ENCODE data around the gene CACNA1C. TPM values are rescaled to one million over a fixed set of nuclear protein-coding genes. Genes with fewer than 3 reads are reported as not detected.

The CACNA1C gene
- total RNA-seq, 6 donors from 2014 or later: 5.2 to 45.1 (median 8.8) TPM

DNA sequence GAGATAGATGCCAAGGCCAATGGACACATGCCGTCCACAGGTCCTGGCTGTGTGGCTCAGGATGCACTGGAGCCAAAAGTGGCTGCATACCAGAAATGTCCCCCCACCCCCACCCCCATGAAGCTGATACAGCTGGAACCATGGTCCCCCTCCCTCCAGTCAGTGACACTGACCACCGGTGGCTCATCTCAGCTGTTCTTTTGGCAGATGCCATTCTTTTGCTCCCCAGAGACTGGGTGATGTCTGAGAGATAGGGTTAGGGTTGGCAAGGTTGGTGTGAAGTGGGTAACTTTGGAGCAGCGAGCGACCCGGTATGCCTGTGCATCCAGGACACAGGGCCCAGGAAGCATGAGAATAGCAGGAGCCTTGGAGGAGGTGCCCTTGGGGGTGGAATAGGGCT is 285.6 kb downstream of the CACNA1C start:
- ATAC-seq (ENCODE audit: low FRiP score in 2 of 2) (no peak), DNase-seq (no peak)
- Histone ChIP-seq H3K36me3 (no peaks in the 10 kb centered on the region), H3K27ac (no peak overlapping the region), H3K4me3 (no peak overlapping the region), H3K4me1 (peaks cover 8 to 21% (median 10%) of the 10 kb centered on the region in 4 donors), H3K9me3 (no peaks in the 10 kb centered on the region), H3K27me3 (no peaks in the 10 kb centered on the region)
- WGBS, 2 donors: 88 to 92% methylated on average over 4 to 5 of the region's 5 CpGs
- TF ChIP-seq CTCF (IDR thresholded peaks at IDR 0.05) (no peak), EP300 (IDR thresholded peaks at IDR 0.05) (no peak), POLR2AphosphoS5 (IDR thresholded peaks at IDR 0.05) (no peak), POLR2A (IDR thresholded peaks at IDR 0.05) (no peak)

- no peaks in the 10 kb centered on the region for H3K36me3 ChIP-seq
- no peak overlapping the region for H3K27ac ChIP-seq
- ATAC-seq (ENCODE audit: low FRiP score in 2 of 2) (no peak), DNase-seq (no peak)
- no peaks in the 10 kb centered on the region for H3K27me3 ChIP-seq
- no peak overlapping the region for H3K4me3 ChIP-seq
- 83 to 87% methylated on average over 5 of the region's 5 CpGs for WGBS, 2 donors
- peaks cover 8 to 21% (median 10%) of the 10 kb centered on the region in 4 donors for H3K4me1 ChIP-seq
- no peaks in the 10 kb centered on the region for H3K9me3 ChIP-seq
- no peak for TF ChIP-seq EP300 (IDR thresholded peaks at IDR 0.05)
- no peak for TF ChIP-seq POLR2A (IDR thresholded peaks at IDR 0.05)
- no peak for TF ChIP-seq CTCF (IDR thresholded peaks at IDR 0.05)
Observed at GRCh38 chr12:2338991-2339431, 286.2 kb downstream of the CACNA1C start.

DNA sequence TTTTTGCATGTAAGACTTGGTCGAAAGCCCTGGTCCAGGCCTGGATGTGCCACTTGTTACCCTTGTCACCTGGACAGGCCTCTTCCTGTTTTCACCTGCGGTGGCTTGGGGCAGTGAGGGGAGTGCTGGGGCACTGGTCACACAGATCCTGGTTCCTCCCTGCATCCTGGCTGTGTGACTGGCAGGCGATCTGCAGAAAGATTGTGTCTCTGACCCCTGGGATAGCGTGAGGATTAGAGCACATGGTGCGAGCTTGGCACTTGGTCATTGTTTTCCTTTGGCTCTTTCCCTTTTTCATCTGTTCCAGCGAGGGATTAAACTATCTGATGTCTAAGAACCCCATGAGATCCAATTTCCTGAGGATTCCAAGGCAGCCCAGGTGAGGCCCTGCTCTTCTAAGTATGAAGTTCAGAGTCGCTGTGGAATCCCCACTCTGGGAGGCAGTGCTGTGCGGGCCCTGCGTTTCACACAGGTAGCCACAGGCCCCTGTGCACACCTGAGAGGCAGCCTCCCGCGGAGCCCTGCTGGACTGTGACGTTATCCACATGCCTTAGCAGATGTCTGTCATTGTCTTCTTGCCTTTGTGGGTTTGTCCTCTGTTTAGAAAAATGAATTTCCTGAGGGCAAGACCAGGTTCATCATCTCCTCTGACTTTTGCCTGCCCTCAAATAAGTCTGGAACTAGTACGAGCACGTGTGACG is 288.4 kb downstream of the CACNA1C start:
- no peaks in the 10 kb centered on the region for H3K27me3 ChIP-seq
- DNase-seq (no peak), ATAC-seq (ENCODE audit: low FRiP score in 2 of 2) (no peak)
- H3K27ac ChIP-seq: peak overlapping the region in 2 of 4 donors; percentile 2 to 54
- H3K4me3 ChIP-seq: no peak overlapping the region
- peaks cover 11 to 17% (median 16%) of the 10 kb centered on the region in 4 donors for H3K4me1 ChIP-seq
- TF ChIP-seq EP300 (IDR thresholded peaks at IDR 0.05) (no peak), POLR2AphosphoS5 (IDR thresholded peaks at IDR 0.05) (no peak), CTCF (IDR thresholded peaks at IDR 0.05) (no peak), POLR2A (IDR thresholded peaks at IDR 0.05) (no peak)
- 82 to 88% methylated on average over 15 of the region's 15 CpGs for WGBS, 2 donors
- H3K36me3 ChIP-seq: no peaks in the 10 kb centered on the region
- H3K9me3 ChIP-seq: no peaks in the 10 kb centered on the region

GRCh38 chr12:2341871-2342270 is 289.1 kb downstream of the CACNA1C start:
- H3K9me3 ChIP-seq: no peaks in the 10 kb centered on the region
- no peaks in the 10 kb centered on the region for H3K27me3 ChIP-seq
- no peaks in the 10 kb centered on the region for H3K36me3 ChIP-seq
- WGBS, 2 donors: 55 to 63% methylated on average over 6 to 7 of the region's 7 CpGs
- H3K27ac ChIP-seq: peak overlapping the region in 2 of 4 donors; percentile 2 to 54
- H3K4me3 ChIP-seq: no peak overlapping the region
- ATAC-seq (ENCODE audit: low FRiP score in 2 of 2): peak in 1 of 2 donors; percentile 70
- TF ChIP-seq POLR2AphosphoS5 (IDR thresholded peaks at IDR 0.05) (peak in 1 of 2 donors; percentile 44), CTCF (IDR thresholded peaks at IDR 0.05) (no peak)
- DNase-seq: no peak
- H3K4me1 ChIP-seq: peaks cover 6 to 17% (median 16%) of the 10 kb centered on the region in 4 donors

GRCh38 chr12:2343681-2344080 is 290.9 kb downstream of the CACNA1C start:
- H3K4me3 ChIP-seq: no peak overlapping the region
- 36 to 46% methylated on average over 4 of the region's 4 CpGs for WGBS, 2 donors
- DNase-seq: peak in 1 of 2 donors; percentile 1
- no peak for TF ChIP-seq POLR2AphosphoS5 (IDR thresholded peaks at IDR 0.05)
- no peak for TF ChIP-seq CTCF (IDR thresholded peaks at IDR 0.05)
- no peak for TF ChIP-seq EP300 (IDR thresholded peaks at IDR 0.05)
- no peak for TF ChIP-seq POLR2A (IDR thresholded peaks at IDR 0.05)
- no peak for ATAC-seq (ENCODE audit: low FRiP score in 2 of 2)
- no peaks in the 10 kb centered on the region for H3K9me3 ChIP-seq
- H3K27ac ChIP-seq: no peak overlapping the region
- no peaks in the 10 kb centered on the region for H3K27me3 ChIP-seq
- no peaks in the 10 kb centered on the region for H3K36me3 ChIP-seq
- H3K4me1 ChIP-seq: peaks cover 13 to 28% (median 23%) of the 10 kb centered on the region in 4 donors

Measured in upper lobe of left lung (tissue), 6 donors.